Measurements from ENCODE around the gene TRPV4.

Gene TRPV4

DNA sequence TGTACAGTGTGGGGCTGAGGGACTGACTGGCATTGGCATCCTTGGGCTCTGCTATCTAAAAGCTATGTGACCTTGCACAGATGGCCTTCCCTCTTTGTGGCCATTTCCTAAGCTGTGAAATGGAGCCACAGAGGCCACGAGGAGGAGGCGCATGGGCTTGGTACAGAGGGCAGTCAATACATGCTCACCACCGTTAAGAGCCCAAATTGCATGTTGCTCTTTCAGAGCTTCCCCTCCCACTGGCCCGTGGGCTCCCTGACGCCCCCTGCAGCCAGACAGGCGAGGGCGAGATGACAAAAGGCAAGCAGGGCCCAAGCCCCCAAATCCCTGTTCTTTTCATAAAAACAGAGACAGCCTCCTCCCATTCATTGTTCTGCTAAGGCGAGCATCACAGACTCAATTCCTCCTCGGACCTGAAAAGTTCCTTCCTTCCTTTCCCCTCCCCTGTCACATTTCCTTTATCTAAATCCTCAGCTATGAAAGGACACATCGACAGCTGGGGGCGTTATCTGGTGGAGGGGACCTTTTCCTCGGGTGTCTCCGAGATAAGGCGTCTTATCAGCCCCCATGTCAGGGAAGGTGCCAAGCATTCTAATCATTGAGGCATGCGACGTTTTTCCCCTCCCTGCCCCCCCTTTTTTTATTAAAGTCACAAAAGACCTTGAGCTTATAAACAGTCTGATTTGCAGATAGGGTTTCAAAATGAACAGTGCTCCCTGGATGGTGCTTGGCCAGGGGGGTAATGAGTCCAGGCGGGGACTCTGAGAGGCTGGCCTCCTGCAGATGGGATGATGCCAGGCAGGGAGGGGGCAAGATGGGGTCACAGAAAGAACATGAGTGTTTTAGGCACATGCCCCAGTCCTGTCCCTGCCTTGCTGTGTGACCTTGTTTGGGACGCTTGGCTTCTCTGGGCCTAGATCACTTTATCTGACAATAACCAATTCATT, 93.2 kb downstream of the TRPV4 start:
- no peak for DNase-seq (ENCODE audit: low read depth)
- TF ChIP-seq CTCF (conservative IDR thresholded peaks at IDR 0.05; ENCODE audit: low read depth, low read length) = peak; percentile 42
- H3K4me3 ChIP-seq (ENCODE audit: low read length) = no peak overlapping the region

DNA sequence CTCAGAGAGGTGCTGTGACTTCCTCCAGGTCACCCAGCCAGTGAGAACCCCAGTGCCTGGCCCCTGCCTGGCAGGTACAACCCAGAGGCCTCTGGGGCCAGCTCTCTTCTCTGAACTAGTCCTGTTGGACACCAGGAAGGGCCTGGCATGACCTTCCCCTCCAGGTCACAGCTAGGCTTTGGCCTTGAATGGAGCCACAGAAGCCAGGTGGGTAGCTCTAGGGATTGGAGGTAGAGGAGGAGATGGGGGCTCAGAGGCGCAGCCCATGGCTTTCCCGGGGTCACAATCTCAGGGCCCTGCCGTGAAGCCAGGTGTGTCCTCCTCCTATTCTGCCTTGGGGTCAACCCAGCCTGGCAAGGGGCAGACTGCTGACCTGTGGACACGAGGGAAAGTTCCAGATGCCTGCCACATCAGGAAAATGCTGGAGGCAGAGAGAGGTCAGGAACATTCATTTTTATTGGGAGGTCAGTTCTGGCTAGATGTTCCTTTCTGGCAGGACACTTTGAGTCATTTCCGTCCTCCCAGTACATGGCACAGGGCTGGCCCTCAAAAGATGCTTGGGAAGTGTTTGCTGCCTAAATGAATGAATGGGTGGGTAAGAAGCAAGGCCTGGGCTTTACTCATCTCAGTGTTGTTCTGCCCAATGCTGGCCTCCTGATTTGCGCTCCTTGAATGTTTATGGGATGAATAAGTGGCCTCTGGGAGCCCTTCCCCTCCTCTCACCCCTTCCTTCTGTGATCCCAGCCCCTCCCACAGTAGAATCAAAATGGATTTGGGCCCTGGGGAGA, 94.1 kb downstream of the TRPV4 start:
- no peak overlapping the region for H3K4me3 ChIP-seq (ENCODE audit: low read length)
- TF ChIP-seq CTCF (conservative IDR thresholded peaks at IDR 0.05; ENCODE audit: low read depth, low read length) = no peak
- no peak for DNase-seq (ENCODE audit: low read depth)

- H3K4me3 ChIP-seq (ENCODE audit: low read length) = no peak overlapping the region
- DNase-seq (ENCODE audit: low read depth) = no peak
- TF ChIP-seq CTCF (conservative IDR thresholded peaks at IDR 0.05; ENCODE audit: low read depth, low read length) = no peak
Measured at GRCh38 chr12:109738209-109738608, 95.0 kb downstream of the TRPV4 start.

- no peak for DNase-seq (ENCODE audit: low read depth)
Measured at GRCh38 chr12:109737631-109738030, 95.6 kb downstream of the TRPV4 start.

DNA sequence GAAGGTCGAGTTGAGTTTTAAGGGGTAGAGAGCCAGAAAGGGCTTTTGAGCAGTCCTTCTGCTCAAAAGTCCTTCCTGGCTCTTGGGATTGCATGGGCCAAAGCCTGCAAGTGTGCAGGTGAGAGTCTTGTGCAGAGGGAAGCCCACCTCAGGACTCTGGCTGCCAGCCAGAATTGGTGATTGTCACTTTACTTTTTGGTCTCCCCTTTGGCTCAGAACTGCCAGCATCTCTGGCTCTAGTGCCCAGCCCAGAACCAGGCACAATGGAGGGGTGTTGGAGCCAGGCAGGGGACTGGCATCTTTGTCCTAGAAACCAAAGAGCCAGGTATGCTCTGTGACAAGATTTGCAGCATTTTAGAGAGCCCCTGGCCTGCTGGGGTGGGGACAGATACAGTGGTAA, 96.1 kb downstream of the TRPV4 start:
- no peak overlapping the region for H3K4me3 ChIP-seq (ENCODE audit: low read length)
- no peak for TF ChIP-seq CTCF (conservative IDR thresholded peaks at IDR 0.05; ENCODE audit: low read depth, low read length)
- DNase-seq (ENCODE audit: low read depth) = no peak

More at GRCh38 chr12:109737631-109738030, 95.6 kb downstream of the TRPV4 start:
- no peak for TF ChIP-seq CTCF (conservative IDR thresholded peaks at IDR 0.05; ENCODE audit: low read depth, low read length)
- H3K4me3 ChIP-seq (ENCODE audit: low read length) = no peak overlapping the region

GRCh38 chr12:109736552-109737108, 96.6 kb downstream of the TRPV4 start:
- no peak for TF ChIP-seq CTCF (conservative IDR thresholded peaks at IDR 0.05; ENCODE audit: low read depth, low read length)
- no peak overlapping the region for H3K4me3 ChIP-seq (ENCODE audit: low read length)
- DNase-seq (ENCODE audit: low read depth) = no peak

Measured in retinal pigment epithelial cell (primary cell).